ENCODE data around the gene GIMAP2. TPM values are rescaled to one million over a fixed set of nuclear protein-coding genes. Genes with fewer than 3 reads are reported as not detected.

GIMAP2 gene
- total RNA-seq, 1 experiment from 2014 or later, result not detected

- DNase-seq (ENCODE audit: low read depth, low spot score), result no peak
- Histone ChIP-seq H3K4me3 (replicated peaks in 1 of 2; ENCODE audit: low read depth in 1 of 2, low read length in 2 of 2) (no peak overlapping the region), H2AFZ (ENCODE audit: low read depth, low read length, poor library complexity, severe bottlenecking) (no peak overlapping the region), H3K27ac (ENCODE audit: low read depth, low read length) (no peak overlapping the region), H3K9ac (ENCODE audit: low read length) (no peak overlapping the region), H3K9me2 (ENCODE audit: insufficient read depth) (no peaks in the 10 kb centered on the region), H3K36me3 (ENCODE audit: control insufficient read depth in 1 of 2, insufficient read depth in 2 of 2, low read length in 2 of 2) (no peaks in the 10 kb centered on the region), H3K4me1 (ENCODE audit: control insufficient read depth in 1 of 2, insufficient read depth in 2 of 2, low read length in 2 of 2) (no peaks in the 10 kb centered on the region), H3K9me3 (ENCODE audit: control insufficient read depth in 1 of 2, insufficient read depth in 1 of 2, low read depth in 1 of 2, low read length in 2 of 2) (no peaks in the 10 kb centered on the region), H3K27me3 (ENCODE audit: insufficient read depth, low read length) (no peaks in the 10 kb centered on the region), H3K79me2 (ENCODE audit: insufficient read depth, low read length) (no peaks in the 10 kb centered on the region), H4K20me1 (ENCODE audit: insufficient read depth) (no peaks in the 10 kb centered on the region), H3K4me2 (ENCODE audit: low read length) (no peak overlapping the region)
- TF ChIP-seq ATF3 (IDR thresholded peaks at IDR 0.05) (no peak), POLR2A (IDR thresholded peaks at IDR 0.05; ENCODE audit: borderline replicate concordance, extremely low read depth, insufficient read depth, insufficient read length) (no peak)
- no TSS peak for BruUV-seq (replicated peaks)
- intact Hi-C loops (cut with micrococcal nuclease), result no loop called here
- ChIA-PET CTCF (no interaction called here), RAD21 (ENCODE audit: low non-redundant PET in 1 of 2, low total read pairs in 2 of 2, uncharacterized antibody in 2 of 2, unreplicated experiment in 2 of 2) (no interaction called here), POLR2A (no interaction called here)
- no peak for ATAC-seq
Observed at GRCh38 chr7:150645259-150646020, 40.1 kb upstream of the GIMAP2 start.

GRCh38 chr7:150648353-150649079, 37.0 kb upstream of the GIMAP2 start:
- ChIA-PET RAD21 (ENCODE audit: low non-redundant PET in 1 of 2, low total read pairs in 2 of 2, uncharacterized antibody in 2 of 2, unreplicated experiment in 2 of 2) (no interaction called here), CTCF (no interaction called here), POLR2A (no interaction called here)
- no peak overlapping the region for H3K4me3 ChIP-seq (replicated peaks in 1 of 2; ENCODE audit: low read depth in 1 of 2, low read length in 2 of 2)
- H3K9me3 ChIP-seq (ENCODE audit: control insufficient read depth in 1 of 2, insufficient read depth in 1 of 2, low read depth in 1 of 2, low read length in 2 of 2), result no peaks in the 10 kb centered on the region
- DNase-seq (ENCODE audit: low read depth, low spot score) (no peak), ATAC-seq (no peak)
- no peaks in the 10 kb centered on the region for H3K36me3 ChIP-seq (ENCODE audit: control insufficient read depth in 1 of 2, insufficient read depth in 2 of 2, low read length in 2 of 2)
- no peak overlapping the region for H2AFZ ChIP-seq (ENCODE audit: low read depth, low read length, poor library complexity, severe bottlenecking)
- no TSS peak for BruUV-seq (replicated peaks)
- no peaks in the 10 kb centered on the region for H3K27me3 ChIP-seq (ENCODE audit: insufficient read depth, low read length)
- H4K20me1 ChIP-seq (ENCODE audit: insufficient read depth), result no peaks in the 10 kb centered on the region
- no peaks in the 10 kb centered on the region for H3K4me1 ChIP-seq (ENCODE audit: control insufficient read depth in 1 of 2, insufficient read depth in 2 of 2, low read length in 2 of 2)
- no peak overlapping the region for H3K27ac ChIP-seq (ENCODE audit: low read depth, low read length)
- intact Hi-C loops (cut with micrococcal nuclease), result no loop called here
- H3K4me2 ChIP-seq (ENCODE audit: low read length), result no peak overlapping the region
- H3K9me2 ChIP-seq (ENCODE audit: insufficient read depth), result no peaks in the 10 kb centered on the region
- TF ChIP-seq ZBTB33 (IDR thresholded peaks at IDR 0.05; ENCODE audit: extremely low read depth, insufficient replicate concordance, low read length) (no peak), SIN3A (IDR thresholded peaks at IDR 0.05; ENCODE audit: low read depth) (no peak), JUND (IDR thresholded peaks at IDR 0.05) (no peak), POLR2AphosphoS5 (IDR thresholded peaks at IDR 0.05; ENCODE audit: low read depth, low read length) (no peak), TCF7L2 (IDR thresholded peaks at IDR 0.05; ENCODE audit: borderline replicate concordance, extremely low read depth, insufficient read depth, insufficient read length) (no peak), ELF1 (IDR thresholded peaks at IDR 0.05; ENCODE audit: borderline replicate concordance, low read depth) (no peak), POLR2A (IDR thresholded peaks at IDR 0.05; ENCODE audit: borderline replicate concordance, extremely low read depth, insufficient read depth, insufficient read length) (no peak), FOSL1 (IDR thresholded peaks at IDR 0.05; ENCODE audit: low read depth) (no peak), YY1 (IDR thresholded peaks at IDR 0.05; ENCODE audit: extremely low read depth, insufficient replicate concordance, low read depth, low read length) (no peak), EGR1 (IDR thresholded peaks at IDR 0.05; ENCODE audit: low read depth) (no peak), CEBPB (IDR thresholded peaks at IDR 0.05; ENCODE audit: low read depth) (no peak)
- H3K9ac ChIP-seq (ENCODE audit: low read length), result no peak overlapping the region
- no peaks in the 10 kb centered on the region for H3K79me2 ChIP-seq (ENCODE audit: insufficient read depth, low read length)
